Ovary (tissue), 9 donors: ENCODE results near the gene GMEB2. TPM values are rescaled to one million over a fixed set of nuclear protein-coding genes. Genes with fewer than 3 reads are reported as not detected.

Experiments used
- DNase-seq, 5 donors: peaks; one replicate each; pipeline ENCODE4 v3.0.0-alpha.2; 2019 to 2020
- H3K27ac ChIP-seq, 2 donors: fragments of 200-600 bp; one replicate each; pipeline versions ENCODE4 v1.5.1 to v1.8.0; 2019 to 2022
- H3K27me3 ChIP-seq: fragments of 200-600 bp; one replicate; pipeline ENCODE4 v1.8.0; 2022
- H3K36me3 ChIP-seq: fragments of 200-600 bp; sonication (generic); one replicate; pipeline ENCODE4 v1.5.1; 2019
- H3K4me1 ChIP-seq: one replicate; pipeline ENCODE4 v1.8.1; 2013; ENCODE audit warnings: mild to moderate bottlenecking, moderate library complexity; ENCODE audit not compliant: insufficient read depth
- H3K4me3 ChIP-seq: fragments of 200-600 bp; sonication (generic); one replicate; pipeline ENCODE4 v1.5.1; 2017
- H3K9me3 ChIP-seq, 2 donors: fragments of 200-600 bp in 1 of 2; sonication (generic) in 1 of 2; one replicate each; pipeline versions ENCODE4 v1.5.1 to v1.8.1; 2013 to 2019; ENCODE audit warnings: mild to moderate bottlenecking in 1 of 2, moderate library complexity in 1 of 2
- EP300 ChIP-seq: sonication (generic); formaldehyde crosslinking; IDR thresholded peaks from one replicate; pipeline ENCODE4 v1.6.1; 2017; ENCODE audit warnings: antibody characterized with exemption
- POLR2A ChIP-seq: fragments of 450-650 bp; IDR thresholded peaks from one replicate; pipeline ENCODE4 v1.6.1; 2017; ENCODE audit warnings: antibody characterized with exemption, mild to moderate bottlenecking, moderate library complexity
- WGBS, 3 donors: extraction: QIAGEN DNeasy Blood & Tissue Kit in 1 of 3; methylation state at CpG; one replicate each; pipeline versions ENCODE4 v1.1.5 to v1.1.7; 2013 to 2017; 5-methylcytosine and 5-hydroxymethylcytosine counted together
- intact Hi-C, 4 donors: fragments of 100-400 bp; cut with DNase I; formaldehyde crosslinking; loops; one replicate each; pipeline versions ENCODE4 v1.11.0 to v1.15.1; 2022 to 2023
- polyA plus RNA-seq, 2 donors: library from polyadenylated mRNA; stranded (reverse); fragments of 200-250 nt in 1 of 2; fragments of 350-450 nt in 1 of 2; fragmentation: Illumina TruSeq in 1 of 2; extraction: RNeasy Lipid Tissue Mini Kit (QIAGEN cat#74804) in 1 of 2; gene quantifications; one replicate each; pipeline ENCODE4 v1.2.3, GENCODE V29; 2013 to 2014
- total RNA-seq, 7 donors: library from RNA; depleted of rRNA in 2 of 7; stranded (reverse); fragments of >200 nt in 2 of 7; fragmentation: NEBNext Ultra II Directional in 3 of 7; extraction: Animal tissue kit (Norgen Biotek cat#: 25700) in 3 of 7; gene quantifications; one replicate each; pipeline versions ENCODE4 v1.1.0 to v1.2.4, GENCODE V29; 2016 to 2023
- TF ChIP-seq, protein P1 (sequence below), 3 donors: fragments of 450-650 bp in 2 of 3; fragments of 200-600 bp in 1 of 3; IDR thresholded peaks; one replicate each; pipeline versions ENCODE4 v1.5.1 to v1.8.0; 2016 to 2022; ENCODE audit warnings: antibody characterized with exemption in 3 of 3, mild to moderate bottlenecking in 1 of 3
- donor health status: DM: no; HTN: no; CAD: no; lungs with moderate emphysema.
- donor health status: DM: no; HTN: no; CAD: no.
- donor health status: Bipolar disorder and iron deficiency.
- donor health status: DM: yes; HTN: yes; CAD: no.
- donor health status: DM: no; HTN: no; CAD: no.
- donor health status: DM: yes; HTN: yes; CAD: no.

Gene GMEB2
- total and polyA plus RNA-seq, 9 donors: 4.1 to 14.7 (median 9.7) TPM

DNA sequence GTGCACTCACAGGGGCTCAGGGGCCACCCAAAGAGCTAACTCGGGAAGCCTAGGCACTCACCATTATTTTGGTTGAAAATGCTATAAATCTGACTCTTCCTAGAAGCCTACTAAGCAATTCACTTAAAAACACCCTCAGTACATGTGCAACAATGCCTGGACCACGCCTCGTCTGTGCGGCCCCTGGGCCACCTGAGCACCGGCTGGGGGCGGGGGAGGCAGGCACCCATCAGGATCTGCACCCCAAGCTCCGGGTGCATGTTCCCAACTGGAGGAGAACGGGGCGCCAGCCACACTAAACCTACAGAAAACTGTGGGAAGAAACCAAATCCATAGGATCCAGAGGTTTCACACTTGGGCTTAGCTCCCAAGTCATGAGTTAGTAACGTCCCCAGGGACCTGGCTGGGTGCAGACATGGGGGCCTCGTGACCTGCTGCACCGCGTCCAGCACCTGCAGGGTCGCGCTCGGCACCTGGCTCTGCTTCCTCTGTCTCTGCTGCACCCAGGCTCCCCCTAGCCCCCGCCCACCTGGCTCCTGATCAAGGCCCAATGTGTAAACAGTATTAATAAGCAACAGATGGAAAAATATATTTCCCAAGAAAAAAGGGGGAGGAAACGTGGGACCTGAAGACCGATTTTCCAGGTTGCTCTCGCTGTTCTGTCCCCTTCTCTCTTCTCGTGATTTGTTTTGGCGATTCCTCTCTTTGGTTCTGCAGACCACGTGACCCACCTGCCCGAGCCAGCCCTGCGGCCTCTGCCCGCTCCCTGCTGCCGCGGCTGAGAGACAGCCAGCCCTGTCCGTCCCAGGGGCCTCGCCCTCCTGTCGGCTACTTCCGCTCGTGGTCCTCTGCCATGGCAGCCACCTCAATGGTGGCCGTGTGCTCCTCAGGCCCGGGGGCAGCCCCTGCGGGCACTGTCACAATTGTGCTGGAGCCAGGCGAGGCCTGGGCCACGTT, 37.4 kb downstream of the GMEB2 start:
- Histone ChIP-seq H3K4me1 (no peaks in the 10 kb centered on the region), H3K9me3 (no peaks in the 10 kb centered on the region), H3K27ac (no peak overlapping the region), H3K27me3 (no peaks in the 10 kb centered on the region), H3K36me3 (no peaks in the 10 kb centered on the region), H3K4me3 (no peak overlapping the region)
- no peak for DNase-seq
- TF ChIP-seq EP300 (no peak), POLR2A (no peak)
- TF ChIP-seq, protein P1, sequence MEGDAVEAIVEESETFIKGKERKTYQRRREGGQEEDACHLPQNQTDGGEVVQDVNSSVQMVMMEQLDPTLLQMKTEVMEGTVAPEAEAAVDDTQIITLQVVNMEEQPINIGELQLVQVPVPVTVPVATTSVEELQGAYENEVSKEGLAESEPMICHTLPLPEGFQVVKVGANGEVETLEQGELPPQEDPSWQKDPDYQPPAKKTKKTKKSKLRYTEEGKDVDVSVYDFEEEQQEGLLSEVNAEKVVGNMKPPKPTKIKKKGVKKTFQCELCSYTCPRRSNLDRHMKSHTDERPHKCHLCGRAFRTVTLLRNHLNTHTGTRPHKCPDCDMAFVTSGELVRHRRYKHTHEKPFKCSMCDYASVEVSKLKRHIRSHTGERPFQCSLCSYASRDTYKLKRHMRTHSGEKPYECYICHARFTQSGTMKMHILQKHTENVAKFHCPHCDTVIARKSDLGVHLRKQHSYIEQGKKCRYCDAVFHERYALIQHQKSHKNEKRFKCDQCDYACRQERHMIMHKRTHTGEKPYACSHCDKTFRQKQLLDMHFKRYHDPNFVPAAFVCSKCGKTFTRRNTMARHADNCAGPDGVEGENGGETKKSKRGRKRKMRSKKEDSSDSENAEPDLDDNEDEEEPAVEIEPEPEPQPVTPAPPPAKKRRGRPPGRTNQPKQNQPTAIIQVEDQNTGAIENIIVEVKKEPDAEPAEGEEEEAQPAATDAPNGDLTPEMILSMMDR (IDR thresholded peaks at IDR 0.05): no peak
- intact Hi-C loops: no loop called here
- 82 to 86% (median 84%) methylated on average over 38 of the region's 38 CpGs for WGBS, 3 donors

DNA sequence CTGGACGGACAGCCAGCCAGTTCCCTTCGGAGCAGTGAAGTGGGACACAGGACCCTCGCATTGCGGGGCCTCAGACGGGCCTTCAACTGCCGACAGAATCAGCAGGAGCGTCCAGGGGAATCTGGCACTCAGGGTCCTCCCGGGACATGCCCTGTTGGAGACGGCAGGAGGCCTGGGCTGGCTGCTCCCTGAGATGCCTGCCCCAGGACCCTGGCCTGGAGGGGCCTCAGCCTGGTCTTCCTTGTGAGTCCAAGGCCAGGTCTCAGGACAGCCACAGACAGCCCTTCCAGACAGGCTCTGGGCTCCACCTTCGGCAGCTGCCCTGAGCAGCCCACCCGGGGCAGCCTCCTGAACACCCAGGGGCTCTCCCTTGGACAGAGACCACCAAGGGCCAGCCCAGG, 38.3 kb downstream of the GMEB2 start:
- no peaks in the 10 kb centered on the region for H3K27me3 ChIP-seq
- 83 to 91% (median 89%) methylated on average over 9 to 11 of the region's 11 CpGs for WGBS, 3 donors
- DNase-seq: no peak
- peaks cover 2% of the 10 kb centered on the region for H3K4me1 ChIP-seq
- no peaks in the 10 kb centered on the region for H3K36me3 ChIP-seq
- no peak overlapping the region for H3K27ac ChIP-seq
- H3K4me3 ChIP-seq: no peak overlapping the region
- intact Hi-C loops: no loop called here
- no peaks in the 10 kb centered on the region for H3K9me3 ChIP-seq
- TF ChIP-seq EP300 (no peak), POLR2A (no peak)
- TF ChIP-seq, protein P1 (IDR thresholded peaks at IDR 0.05): no peak

DNA sequence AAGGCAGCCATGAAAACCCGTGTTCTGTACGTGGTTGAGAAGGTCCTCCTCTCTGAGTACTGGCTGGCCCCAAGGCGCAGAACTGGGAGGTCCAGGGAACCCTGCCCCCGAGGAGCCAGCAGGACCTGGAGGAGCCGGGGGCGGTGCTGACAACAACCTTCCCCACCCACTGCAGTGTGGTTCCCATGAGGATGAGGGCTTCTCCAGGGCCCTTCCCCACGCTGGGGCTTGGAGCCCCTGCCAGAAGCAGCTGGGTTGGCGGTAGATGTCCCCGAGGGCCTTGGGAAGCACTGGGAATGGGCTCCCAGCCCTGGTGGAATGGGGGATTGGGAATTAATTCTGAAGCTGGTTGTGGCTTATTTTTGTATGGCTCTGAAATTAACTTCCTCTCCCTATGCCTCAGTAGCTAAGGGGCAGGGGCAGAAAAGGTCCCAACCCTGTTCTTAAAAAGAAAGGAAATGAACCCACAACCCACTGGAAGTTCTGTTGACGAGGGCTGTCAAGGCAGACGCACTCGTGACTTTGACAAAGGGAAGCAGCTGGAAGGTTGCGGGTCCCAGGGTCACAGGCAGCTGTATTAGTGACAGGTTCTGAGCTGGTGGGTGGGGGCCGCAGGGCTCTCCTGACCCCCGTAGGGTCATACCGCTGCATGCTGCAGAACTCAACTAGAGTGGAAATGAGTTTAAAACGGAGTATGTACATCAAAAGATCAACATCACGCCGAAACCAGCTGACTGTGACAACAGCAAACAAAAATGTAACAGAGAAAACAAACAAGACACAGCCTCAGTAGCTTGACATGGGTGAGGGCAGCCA, 38.9 kb downstream of the GMEB2 start:
- no peaks in the 10 kb centered on the region for H3K36me3 ChIP-seq
- DNase-seq: no peak
- peaks cover 4% of the 10 kb centered on the region for H3K4me1 ChIP-seq
- H3K27me3 ChIP-seq: no peaks in the 10 kb centered on the region
- intact Hi-C loops: no loop called here
- H3K4me3 ChIP-seq: no peak overlapping the region
- 59 to 72% (median 71%) methylated on average over 19 of the region's 19 CpGs for WGBS, 3 donors
- TF ChIP-seq, protein P1 (IDR thresholded peaks at IDR 0.05): no peak
- TF ChIP-seq POLR2A (no peak), EP300 (no peak)
- no peak overlapping the region for H3K27ac ChIP-seq
- no peaks in the 10 kb centered on the region for H3K9me3 ChIP-seq

DNA sequence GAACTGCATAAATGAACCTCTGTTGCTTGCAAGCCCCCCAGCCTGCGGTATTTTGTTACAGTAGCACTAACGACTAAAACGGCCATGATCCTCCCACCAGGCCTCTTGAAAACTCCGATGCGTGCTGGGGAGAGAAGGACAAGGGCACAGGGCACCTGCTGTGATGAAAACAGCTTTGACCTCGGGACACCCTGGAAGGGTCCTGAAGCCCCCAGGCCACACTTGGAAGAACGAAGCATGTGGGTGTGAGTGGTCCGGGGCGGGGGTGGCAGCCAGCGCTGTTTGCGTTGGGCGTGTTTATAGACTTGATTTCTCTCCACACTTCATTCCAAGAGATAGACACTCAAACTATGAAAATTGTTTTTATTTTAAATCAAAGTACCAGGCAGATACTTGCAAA, 39.6 kb downstream of the GMEB2 start:
- no peaks in the 10 kb centered on the region for H3K27me3 ChIP-seq
- no peaks in the 10 kb centered on the region for H3K36me3 ChIP-seq
- H3K27ac ChIP-seq: no peak overlapping the region
- DNase-seq: no peak
- TF ChIP-seq POLR2A (no peak), EP300 (no peak)
- TF ChIP-seq, protein P1 (IDR thresholded peaks at IDR 0.05): no peak
- WGBS, 3 donors: 71 to 80% (median 76%) methylated on average over 12 of the region's 12 CpGs
- no peak overlapping the region for H3K4me3 ChIP-seq
- intact Hi-C loops: no loop called here
- H3K4me1 ChIP-seq: peaks cover 6% of the 10 kb centered on the region
- no peaks in the 10 kb centered on the region for H3K9me3 ChIP-seq
